Left renal pelvis (tissue), 4 donors: ENCODE results near the gene ZNF396. TPM values are rescaled to one million over a fixed set of nuclear protein-coding genes. Genes with fewer than 3 reads are reported as not detected.

Experiments used
- DNase-seq, 4 donors: peaks; one replicate each; pipeline ENCODE4 v3.0.0-alpha.2; 2013; ENCODE audit warnings: low read depth in 4 of 4, low spot score in 3 of 4
- polyA plus RNA-seq, 4 donors: library from polyadenylated mRNA; unstranded; fragments of 120-200 nt; gene quantifications; one replicate each; pipeline ENCODE4 v1.2.1, GENCODE V29; 2013; ENCODE audit not compliant: insufficient read length in 4 of 4

ZNF396 gene
- polyA plus RNA-seq, 4 donors: 1.8 to 6.4 (median 5.8) TPM

DNA sequence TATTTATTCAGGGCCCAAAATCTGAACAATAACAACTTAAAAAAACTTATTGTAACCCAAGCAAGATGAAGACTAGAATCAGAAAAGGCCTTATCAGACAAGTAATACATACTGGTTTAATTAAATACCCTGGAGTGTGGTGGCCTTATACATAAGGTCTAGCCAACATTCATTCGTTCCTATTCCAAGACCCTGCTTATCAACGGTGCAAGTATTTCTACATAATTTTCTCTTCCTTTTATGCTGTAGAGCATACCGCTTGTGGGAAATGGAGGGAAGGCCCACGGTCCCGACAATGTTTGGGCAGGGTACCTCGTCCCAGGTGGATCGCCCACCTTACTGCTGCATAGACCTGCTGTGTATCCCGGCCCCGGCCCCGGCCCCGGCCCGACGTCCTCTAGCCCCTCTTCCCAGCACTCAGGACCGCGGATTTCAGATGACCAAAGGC, 33.6 kb downstream of the ZNF396 start:
- DNase-seq: no peak

DNA sequence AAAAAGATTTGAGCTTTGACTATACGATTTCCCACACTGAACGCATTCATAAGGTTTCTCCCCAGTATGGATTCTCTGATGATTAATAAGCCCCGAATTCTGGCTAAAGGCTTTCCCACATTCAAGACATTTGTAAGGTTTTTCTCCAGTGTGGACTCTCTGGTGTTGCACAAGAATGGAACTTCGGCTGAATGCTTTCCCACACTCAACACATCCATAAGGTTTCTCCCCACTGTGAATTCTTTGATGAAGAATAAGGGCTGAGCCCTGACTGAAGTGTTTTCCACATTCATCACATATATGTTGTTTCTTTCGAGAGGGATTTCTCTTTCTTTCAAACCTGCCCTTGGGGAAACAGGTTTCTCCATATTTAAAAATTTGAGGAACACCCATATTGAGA, 39.9 kb downstream of the ZNF396 start:
- no peak for DNase-seq

DNA sequence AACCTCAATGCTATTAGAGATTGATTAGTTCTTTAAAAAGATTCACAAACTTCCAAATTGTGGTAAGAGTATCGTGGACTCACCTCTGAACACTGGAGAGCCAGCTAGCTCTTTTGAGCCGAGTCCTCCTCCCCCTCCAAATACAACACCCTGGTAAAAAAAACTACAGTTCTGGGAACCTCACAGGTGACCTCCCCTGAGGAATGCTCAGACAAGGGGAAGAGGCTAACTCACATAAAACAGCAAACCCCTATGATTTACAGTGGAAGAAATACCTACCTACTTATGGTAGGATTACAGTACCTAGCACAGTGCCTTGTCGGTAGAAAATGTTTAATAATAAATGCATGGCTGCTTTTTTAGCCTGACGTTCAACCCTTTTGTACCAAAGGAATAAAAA, 41.3 kb downstream of the ZNF396 start:
- DNase-seq: no peak

DNA sequence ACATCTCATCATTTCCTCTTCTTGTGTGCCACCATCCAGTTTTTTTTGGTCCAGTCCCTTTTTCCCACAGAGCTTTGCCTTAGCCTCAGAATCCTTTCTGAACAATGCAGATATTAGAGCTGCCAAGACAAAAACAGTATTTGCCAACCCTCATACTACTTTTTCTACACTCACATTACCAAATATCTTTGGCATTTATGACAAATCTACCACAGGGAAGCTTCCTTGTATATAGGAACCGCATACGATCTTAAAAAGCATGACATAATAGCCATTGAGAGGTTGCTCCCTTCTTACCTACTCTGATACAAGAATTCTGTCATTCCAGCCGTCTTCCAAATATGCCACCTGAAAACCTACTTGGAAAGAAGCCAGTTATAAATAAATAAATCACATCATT, 42.3 kb downstream of the ZNF396 start:
- no peak for DNase-seq

DNA sequence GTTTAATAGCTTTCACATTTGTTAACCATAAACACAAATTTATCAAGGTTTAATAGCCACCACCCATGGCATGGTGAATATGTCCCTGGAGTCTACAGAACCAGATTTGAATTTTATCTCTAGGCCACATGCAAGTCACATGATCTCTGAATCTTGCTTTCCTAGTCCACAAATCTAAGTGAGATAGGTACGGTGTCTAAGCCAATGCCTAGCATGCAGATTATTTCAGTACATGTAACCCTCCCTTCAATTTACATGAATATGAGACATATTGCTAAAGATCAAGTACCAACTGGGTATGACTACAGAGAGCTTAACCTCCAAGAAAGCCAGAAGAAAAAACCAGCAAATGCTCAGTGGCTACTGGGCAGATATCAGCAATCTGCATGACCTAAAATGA, 42.9 kb downstream of the ZNF396 start:
- DNase-seq: no peak

DNA sequence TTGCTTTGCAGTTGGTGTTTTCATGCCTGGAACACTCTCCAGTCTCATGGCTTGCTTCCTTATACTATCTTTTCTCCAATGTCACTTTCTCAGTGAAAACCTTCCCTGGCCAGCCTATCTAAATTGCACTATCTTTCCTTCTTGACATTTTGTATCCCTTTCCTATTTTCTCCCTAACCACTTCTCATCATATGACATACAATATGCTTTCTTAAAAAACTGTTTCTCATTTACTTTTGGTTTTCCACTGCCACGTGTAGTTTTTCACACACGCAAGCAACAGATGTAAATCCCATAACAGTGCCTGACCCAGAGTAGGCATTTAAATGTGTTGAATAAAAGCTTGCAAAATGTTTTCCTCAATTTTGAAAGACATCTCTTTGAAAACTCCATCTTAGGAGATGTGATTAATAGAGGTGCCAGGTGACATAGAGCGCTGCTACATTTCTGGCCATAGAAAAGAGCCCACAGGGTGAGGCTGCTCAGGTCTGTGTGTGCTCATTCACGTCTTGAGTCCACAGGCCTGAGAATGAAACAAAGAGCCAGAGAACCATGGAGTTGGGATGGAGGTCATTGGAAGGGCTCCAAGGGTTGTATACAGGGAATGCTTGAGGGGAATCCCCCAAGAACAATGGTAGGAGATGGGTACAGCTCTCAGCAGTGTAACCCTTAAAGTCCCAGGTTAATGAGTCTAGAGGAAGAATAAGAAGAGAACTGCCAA, 45.6 kb downstream of the ZNF396 start:
- no peak for DNase-seq

DNA sequence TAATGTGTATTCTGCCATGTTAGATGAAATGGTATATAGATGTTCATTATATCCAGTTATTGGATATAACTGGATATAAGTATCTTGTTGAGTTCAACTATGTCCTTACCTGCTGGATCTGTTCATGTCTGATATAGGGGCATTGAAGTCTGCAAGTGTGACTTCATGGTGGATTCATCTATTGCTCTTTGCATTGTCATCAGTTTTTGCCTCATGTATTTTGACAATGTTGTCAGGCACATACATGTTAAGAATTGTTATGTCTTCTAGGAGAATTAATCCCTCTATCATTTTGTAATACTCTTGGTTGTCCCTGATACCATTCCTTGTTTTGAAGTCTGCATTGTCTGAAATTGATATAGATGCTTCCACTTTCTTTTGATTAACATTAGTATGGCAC, 48.3 kb downstream of the ZNF396 start:
- DNase-seq: no peak

DNA sequence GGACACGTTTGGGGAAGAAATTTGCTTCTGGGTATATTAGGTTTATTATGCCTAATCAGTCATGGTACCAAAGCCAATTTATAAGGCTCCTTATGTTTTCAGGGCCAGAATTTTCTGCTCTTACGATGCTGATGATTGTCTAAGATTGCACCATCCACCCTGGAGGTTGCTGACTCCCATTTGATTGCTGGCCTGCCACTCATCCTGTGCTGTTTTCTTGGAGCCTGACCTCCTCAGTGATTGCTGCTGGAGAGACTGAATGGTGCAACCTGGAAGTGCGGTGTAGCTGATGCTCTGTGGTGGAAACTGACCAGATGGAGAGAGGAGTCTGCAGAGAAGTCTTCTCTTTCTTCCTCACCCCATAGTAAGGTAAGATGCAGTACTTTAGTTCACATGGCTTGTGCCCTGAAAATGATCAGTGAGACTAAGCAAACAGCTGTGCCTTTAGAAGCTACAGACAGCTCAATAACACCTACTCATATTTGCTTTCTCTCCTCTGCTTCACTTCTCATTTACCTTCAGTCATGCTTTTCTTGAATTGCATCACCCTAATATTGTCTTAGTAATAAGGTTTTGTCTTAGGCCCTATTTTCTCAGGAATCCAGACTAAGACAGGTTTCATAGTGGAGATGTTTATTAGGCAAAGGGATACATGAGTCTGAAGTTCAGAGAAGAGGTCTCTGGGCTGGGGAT, 50.3 kb downstream of the ZNF396 start:
- DNase-seq: no peak

DNA sequence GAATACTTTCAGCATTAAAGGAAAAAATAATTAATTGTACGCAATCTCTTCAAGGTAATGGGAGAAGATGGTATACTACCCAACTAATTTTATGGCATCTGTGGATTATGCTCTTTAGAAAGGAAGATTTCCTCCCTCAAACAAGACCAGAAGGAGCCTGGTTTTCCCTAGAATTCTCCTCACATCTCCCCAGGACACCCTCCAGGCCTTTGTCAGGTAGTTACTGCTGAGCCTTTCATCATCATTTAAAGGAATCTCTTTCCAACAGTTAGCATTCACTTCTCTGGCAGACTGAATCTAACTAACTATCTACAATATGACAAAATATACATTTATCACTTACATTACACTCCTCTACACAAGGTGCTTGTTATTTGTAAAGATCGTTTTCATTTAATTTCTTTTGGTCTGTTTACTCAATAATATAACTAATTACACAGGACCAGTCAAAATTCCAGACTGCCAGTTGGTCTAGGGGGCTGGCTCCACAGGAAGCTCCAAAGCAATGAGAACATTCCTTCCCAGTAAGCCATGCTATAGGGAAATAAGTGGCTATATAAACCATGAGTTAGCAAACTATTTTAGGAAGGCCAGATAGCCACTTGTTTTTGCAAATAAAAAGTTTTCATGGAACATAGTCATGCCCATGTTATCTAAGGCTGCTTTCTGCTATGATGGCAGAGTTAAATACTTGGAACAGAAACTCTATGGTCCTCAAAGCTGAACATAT, 52.0 kb downstream of the ZNF396 start:
- no peak for DNase-seq

DNA sequence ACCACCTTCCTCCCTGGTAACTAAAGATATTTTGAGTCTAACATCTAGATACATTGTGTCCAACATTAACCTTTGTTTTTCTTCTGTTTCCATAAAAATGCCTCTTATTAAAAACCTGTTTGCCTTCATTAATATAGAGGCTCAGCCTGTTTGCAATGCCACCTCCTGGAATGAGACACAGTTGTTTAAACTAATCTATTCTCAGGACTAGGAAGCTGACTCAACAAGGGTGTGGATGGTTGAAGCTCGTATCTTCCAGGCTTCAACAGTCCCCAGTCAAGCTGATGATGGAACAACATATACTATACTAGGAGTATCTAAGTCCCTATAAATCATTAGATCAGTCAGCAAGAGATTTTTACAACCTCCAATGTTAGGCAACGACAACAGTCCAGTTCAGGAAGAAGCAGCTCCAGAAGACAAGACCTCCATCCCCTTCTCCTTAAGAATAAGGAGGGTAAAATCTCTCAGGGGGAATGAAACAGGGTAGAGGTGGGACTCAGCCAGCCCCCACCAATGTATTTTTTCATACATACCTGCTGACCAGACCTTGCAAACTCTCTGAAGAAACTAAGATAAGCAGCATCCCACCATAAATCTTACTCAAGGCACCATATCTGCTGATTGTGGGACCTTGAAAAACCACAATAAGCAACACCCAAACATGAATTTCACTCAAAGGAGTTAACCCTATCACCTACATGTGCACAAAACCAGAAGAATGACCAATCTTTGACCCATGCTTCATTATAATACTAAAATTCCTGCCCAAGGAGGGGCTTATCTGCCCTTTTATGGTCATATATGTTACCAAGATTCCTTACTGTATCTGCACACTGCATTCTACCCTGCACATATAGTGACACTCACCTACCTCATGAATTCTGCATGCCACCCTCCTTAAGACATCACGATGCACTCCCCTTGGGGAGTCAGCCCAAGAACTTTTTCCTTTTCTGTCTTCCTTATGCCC, 54.4 kb downstream of the ZNF396 start:
- no peak for DNase-seq

Other genes starting within 250 kb of the ZNF396 start
- gene ZNF397, start 136.3 kb downstream of the ZNF396 start, polyA plus RNA-seq: 10 to 100 TPM; 42.2 to 72.3 (median 57.5) TPM
- 10 to 100 TPM; 28.3 to 53.9 (median 38.9) TPM for gene ZSCAN30, start 87.1 kb downstream of the ZNF396 start, polyA plus RNA-seq
- 10 to 100 TPM; 49.3 to 92.1 (median 72.7) TPM for gene ZNF24, start 32.9 kb downstream of the ZNF396 start, polyA plus RNA-seq
- gene INO80C, start 120.6 kb upstream of the ZNF396 start, polyA plus RNA-seq: 10 to 100 TPM; 16.4 to 35.5 (median 26.0) TPM
- 10 to 100 TPM; 56.2 to 94.7 (median 76.1) TPM for gene GALNT1, start 204.4 kb upstream of the ZNF396 start, polyA plus RNA-seq